K562 (cell line): Measurements from ENCODE around the gene RPTOR. TPM values are rescaled to one million over a fixed set of nuclear protein-coding genes. Genes with fewer than 3 reads are reported as not detected.

Experiments used
- BHLHE40 ChIP-seq: IDR thresholded peaks from 2 replicates; pipeline ENCODE4 v1.6.1; 2011; ENCODE audit warnings: low read length, improper control_type of control experiment
- BMI1 ChIP-seq: fragments of 150-350 bp; IDR thresholded peaks from 2 replicates; pipeline ENCODE4 v1.6.1; 2014; ENCODE audit warnings: low read length
- CBX1 ChIP-seq: sonication (generic); IDR thresholded peaks from 2 replicates; pipeline ENCODE4 v1.6.1; 2016; ENCODE audit warnings: antibody characterized with exemption, low read depth, mild to moderate bottlenecking
- ESRRA ChIP-seq: fragments of 450-650 bp; IDR thresholded peaks from 2 replicates; pipeline ENCODE4 v1.6.1; 2014; ENCODE audit warnings: low read depth, mild to moderate bottlenecking, moderate library complexity, borderline replicate concordance
- ETV1 ChIP-seq: fragments of 450-650 bp; conservative IDR thresholded peaks from 2 replicates; pipeline ENCODE4 v1.6.1; 2016; ENCODE audit warnings: missing genetic modification characterization, control low read depth, low read depth, missing compliant biosample characterization
- HOXB6 ChIP-seq: fragments of 250-450 bp; sonication (Bioruptor Pico); IDR thresholded peaks from 2 replicates; pipeline ENCODE4 v1.5.1; 2022; ENCODE audit warnings: mild to moderate bottlenecking, borderline replicate concordance
- KHSRP ChIP-seq: fragments of 450-650 bp; IDR thresholded peaks from 2 replicates; pipeline ENCODE4 v1.6.1; 2017
- MAFK ChIP-seq: IDR thresholded peaks from 2 replicates; pipeline ENCODE4 v1.6.1; 2011; ENCODE audit warnings: low read length, improper control_type of control experiment
- NCOA2 ChIP-seq, 2 experiments: fragments of 450-650 bp; IDR thresholded peaks; 2 replicates each; pipeline ENCODE4 v1.6.1; 2018; ENCODE audit warnings: mild to moderate bottlenecking in 2 of 2, moderate library complexity in 1 of 2; ENCODE audit not compliant: partially characterized antibody in 2 of 2
- RAD51 ChIP-seq: fragments of 450-650 bp; IDR thresholded peaks from 2 replicates; pipeline ENCODE4 v1.7.1; 2016; ENCODE audit warnings: low read depth, mild to moderate bottlenecking, borderline replicate concordance
- SIRT6 ChIP-seq: IDR thresholded peaks from one replicate; pipeline ENCODE4 v1.6.1; 2012; ENCODE audit warnings: low read depth, mild to moderate bottlenecking, control low read depth, inconsistent platforms, low read length, moderate library complexity
- SUPT5H ChIP-seq: fragments of 450-650 bp; IDR thresholded peaks from 2 replicates; pipeline ENCODE4 v1.6.1; 2016
- ZNF431 ChIP-seq: sonication (generic); formaldehyde crosslinking; IDR thresholded peaks from 2 replicates; pipeline ENCODE4 v1.8.0; 2022; ENCODE audit warnings: mild to moderate bottlenecking, missing genetic modification reagents
- ZNF551 ChIP-seq: fragments of 250-450 bp; sonication (Bioruptor Pico); IDR thresholded peaks from 2 replicates; pipeline ENCODE4 v1.5.0; 2021; ENCODE audit warnings: mild to moderate bottlenecking, moderate library complexity
- polyA plus RNA-seq, 8 experiments: library from polyadenylated mRNA; depleted of rRNA in 4 of 8; stranded (reverse) in 5 of 8; unstranded in 3 of 8; fragments of >200 nt; fragmentation: Nextera tagmentation in 2 of 8; fragmentation: Illumina TruSeq in 1 of 8; extraction: Ambion mirVana in 2 of 8; extraction: Trizol in 1 of 8; gene quantifications; 2 replicates each; pipeline versions ENCODE4 v1.2.1 to v1.2.3, GENCODE V29; 2011 to 2014; ENCODE audit warnings: inconsistent platforms in 1 of 8, missing spikeins in 1 of 8
- total RNA-seq, 7 experiments: library from RNA; depleted of rRNA in 6 of 7; stranded (reverse); fragments of >200 nt in 6 of 7; fragmentation: Illumina TruSeq in 2 of 7; extraction: Trizol in 2 of 7; gene quantifications; 2 replicates each; pipeline versions ENCODE4 v1.2.1 to v1.2.3, GENCODE V29; 2011 to 2021; ENCODE audit warnings: low replicate concordance in 1 of 7
- TF ChIP-seq, protein P1 (sequence below): sonication (generic); formaldehyde crosslinking; IDR thresholded peaks from 2 replicates; pipeline ENCODE4 v1.8.0; 2023; ENCODE audit warnings: missing genetic modification reagents, mild to moderate bottlenecking, borderline replicate concordance
- TF ChIP-seq, protein P2 (sequence below): sonication (generic); formaldehyde crosslinking; IDR thresholded peaks from 2 replicates; pipeline ENCODE4 v1.9.0; 2022; ENCODE audit warnings: mild to moderate bottlenecking, missing genetic modification reagents
- TF ChIP-seq, protein P3 (sequence below): fragments of 250-450 bp; sonication (Bioruptor Pico); IDR thresholded peaks from 2 replicates; pipeline ENCODE4 v1.8.0; 2022; ENCODE audit warnings: inconsistent platforms, mild to moderate bottlenecking, moderate library complexity, borderline replicate concordance
- TF ChIP-seq, protein P4 (sequence below), 3 experiments: fragments of 200-800 bp in 1 of 3; sonication (Bioruptor generic) in 1 of 3; sonication (generic) in 1 of 3; formaldehyde crosslinking in 1 of 3; IDR thresholded peaks; 2 replicates each; pipeline versions ENCODE4 v1.6.1 to v1.8.0; 2016 to 2022; ENCODE audit warnings: mild to moderate bottlenecking in 2 of 3, missing compliant biosample characterization in 2 of 3, missing genetic modification characterization in 2 of 3, missing genetic modification reagents in 1 of 3
- TF ChIP-seq, protein P5 (sequence below): fragments of 250-450 bp; sonication (Bioruptor Pico); IDR thresholded peaks from 2 replicates; pipeline ENCODE4 v1.5.0; 2021

The RPTOR gene
- total and polyA plus RNA-seq, 9 of the 15 experiments (the other 6 are each of a cell fraction or from before 2014, with no cell fraction given): 0.24 to 54.1 (median 10.2) TPM

DNA sequence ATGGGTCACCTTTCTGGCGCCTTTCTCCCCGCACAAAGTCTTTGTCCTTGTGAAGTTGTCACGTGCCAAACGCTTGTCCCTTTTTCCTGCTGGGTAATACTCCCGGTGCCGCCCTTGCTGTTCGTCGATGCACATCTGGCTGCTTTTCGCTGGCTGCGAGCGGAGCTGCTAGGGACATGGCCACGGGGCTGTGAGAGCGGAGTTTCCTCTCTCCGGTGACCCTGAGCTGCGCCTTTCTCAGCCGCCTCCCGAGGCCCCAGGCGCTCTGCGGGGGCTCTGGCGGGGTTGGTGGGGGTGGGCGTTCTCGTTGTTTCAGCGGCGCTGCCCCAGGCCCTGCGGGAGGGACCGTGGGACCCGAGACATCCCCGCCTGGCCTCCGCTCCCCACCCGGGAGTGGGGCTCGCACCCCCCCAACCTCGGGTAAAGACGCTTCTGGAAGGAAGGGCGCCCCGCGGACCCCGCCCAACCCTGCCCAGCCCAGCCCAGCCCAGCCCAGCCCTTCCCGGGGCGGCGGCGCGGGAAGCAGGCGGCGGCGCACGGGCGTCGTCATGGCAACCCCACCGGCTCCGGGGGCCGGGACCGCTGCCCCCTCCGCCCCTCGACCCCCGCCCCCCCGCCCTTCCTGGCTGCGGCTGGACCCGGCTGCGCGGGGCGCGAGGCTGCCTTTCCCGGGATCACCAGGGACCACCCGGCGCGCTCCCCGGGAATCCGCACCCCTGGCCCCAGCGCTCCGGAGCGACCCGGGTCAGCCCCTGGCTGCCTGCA lies 459.3 kb downstream of the RPTOR start (continued):
- TF ChIP-seq, protein P1, sequence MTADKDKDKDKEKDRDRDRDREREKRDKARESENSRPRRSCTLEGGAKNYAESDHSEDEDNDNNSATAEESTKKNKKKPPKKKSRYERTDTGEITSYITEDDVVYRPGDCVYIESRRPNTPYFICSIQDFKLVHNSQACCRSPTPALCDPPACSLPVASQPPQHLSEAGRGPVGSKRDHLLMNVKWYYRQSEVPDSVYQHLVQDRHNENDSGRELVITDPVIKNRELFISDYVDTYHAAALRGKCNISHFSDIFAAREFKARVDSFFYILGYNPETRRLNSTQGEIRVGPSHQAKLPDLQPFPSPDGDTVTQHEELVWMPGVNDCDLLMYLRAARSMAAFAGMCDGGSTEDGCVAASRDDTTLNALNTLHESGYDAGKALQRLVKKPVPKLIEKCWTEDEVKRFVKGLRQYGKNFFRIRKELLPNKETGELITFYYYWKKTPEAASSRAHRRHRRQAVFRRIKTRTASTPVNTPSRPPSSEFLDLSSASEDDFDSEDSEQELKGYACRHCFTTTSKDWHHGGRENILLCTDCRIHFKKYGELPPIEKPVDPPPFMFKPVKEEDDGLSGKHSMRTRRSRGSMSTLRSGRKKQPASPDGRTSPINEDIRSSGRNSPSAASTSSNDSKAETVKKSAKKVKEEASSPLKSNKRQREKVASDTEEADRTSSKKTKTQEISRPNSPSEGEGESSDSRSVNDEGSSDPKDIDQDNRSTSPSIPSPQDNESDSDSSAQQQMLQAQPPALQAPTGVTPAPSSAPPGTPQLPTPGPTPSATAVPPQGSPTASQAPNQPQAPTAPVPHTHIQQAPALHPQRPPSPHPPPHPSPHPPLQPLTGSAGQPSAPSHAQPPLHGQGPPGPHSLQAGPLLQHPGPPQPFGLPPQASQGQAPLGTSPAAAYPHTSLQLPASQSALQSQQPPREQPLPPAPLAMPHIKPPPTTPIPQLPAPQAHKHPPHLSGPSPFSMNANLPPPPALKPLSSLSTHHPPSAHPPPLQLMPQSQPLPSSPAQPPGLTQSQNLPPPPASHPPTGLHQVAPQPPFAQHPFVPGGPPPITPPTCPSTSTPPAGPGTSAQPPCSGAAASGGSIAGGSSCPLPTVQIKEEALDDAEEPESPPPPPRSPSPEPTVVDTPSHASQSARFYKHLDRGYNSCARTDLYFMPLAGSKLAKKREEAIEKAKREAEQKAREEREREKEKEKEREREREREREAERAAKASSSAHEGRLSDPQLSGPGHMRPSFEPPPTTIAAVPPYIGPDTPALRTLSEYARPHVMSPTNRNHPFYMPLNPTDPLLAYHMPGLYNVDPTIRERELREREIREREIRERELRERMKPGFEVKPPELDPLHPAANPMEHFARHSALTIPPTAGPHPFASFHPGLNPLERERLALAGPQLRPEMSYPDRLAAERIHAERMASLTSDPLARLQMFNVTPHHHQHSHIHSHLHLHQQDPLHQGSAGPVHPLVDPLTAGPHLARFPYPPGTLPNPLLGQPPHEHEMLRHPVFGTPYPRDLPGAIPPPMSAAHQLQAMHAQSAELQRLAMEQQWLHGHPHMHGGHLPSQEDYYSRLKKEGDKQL (CRISPR knock-in tag): no peak
- no peak for TF ChIP-seq ZNF431 (CRISPR knock-in tag)
- TF ChIP-seq HOXB6 (CRISPR knock-in tag): no peak
- TF ChIP-seq SUPT5H: no peak
- 0 out of 2 replicates have a peak, but pooled peaks have one; percentile 46 for TF ChIP-seq CBX1
- TF ChIP-seq ESRRA: no peak
- TF ChIP-seq, protein P2, sequence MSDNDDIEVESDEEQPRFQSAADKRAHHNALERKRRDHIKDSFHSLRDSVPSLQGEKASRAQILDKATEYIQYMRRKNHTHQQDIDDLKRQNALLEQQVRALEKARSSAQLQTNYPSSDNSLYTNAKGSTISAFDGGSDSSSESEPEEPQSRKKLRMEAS: peak; percentile 33; the same call in 1 of the 2 replicates
- TF ChIP-seq RAD51: peak; percentile 66
- TF ChIP-seq, protein P3, sequence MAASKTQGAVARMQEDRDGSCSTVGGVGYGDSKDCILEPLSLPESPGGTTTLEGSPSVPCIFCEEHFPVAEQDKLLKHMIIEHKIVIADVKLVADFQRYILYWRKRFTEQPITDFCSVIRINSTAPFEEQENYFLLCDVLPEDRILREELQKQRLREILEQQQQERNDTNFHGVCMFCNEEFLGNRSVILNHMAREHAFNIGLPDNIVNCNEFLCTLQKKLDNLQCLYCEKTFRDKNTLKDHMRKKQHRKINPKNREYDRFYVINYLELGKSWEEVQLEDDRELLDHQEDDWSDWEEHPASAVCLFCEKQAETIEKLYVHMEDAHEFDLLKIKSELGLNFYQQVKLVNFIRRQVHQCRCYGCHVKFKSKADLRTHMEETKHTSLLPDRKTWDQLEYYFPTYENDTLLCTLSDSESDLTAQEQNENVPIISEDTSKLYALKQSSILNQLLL: no peak
- no peak for TF ChIP-seq NCOA2 (IDR thresholded peaks at IDR 0.05; ENCODE audit: partially characterized antibody in 2 of 2)
- TF ChIP-seq BMI1: no peak
- TF ChIP-seq, protein P4, sequence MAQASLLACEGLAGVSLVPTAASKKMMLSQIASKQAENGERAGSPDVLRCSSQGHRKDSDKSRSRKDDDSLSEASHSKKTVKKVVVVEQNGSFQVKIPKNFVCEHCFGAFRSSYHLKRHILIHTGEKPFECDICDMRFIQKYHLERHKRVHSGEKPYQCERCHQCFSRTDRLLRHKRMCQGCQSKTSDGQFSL (CRISPR knock-in tag; IDR thresholded peaks at IDR 0.05): peak; percentile 68
- TF ChIP-seq, protein P4 (tag; IDR thresholded peaks at IDR 0.05): peak in 1 of 2 experiments; percentile 56; a peak in 1 of 4 replicates
- no peak for TF ChIP-seq KHSRP
- peak; percentile 89 for TF ChIP-seq BHLHE40
- no peak for TF ChIP-seq MAFK
- TF ChIP-seq, protein P5, sequence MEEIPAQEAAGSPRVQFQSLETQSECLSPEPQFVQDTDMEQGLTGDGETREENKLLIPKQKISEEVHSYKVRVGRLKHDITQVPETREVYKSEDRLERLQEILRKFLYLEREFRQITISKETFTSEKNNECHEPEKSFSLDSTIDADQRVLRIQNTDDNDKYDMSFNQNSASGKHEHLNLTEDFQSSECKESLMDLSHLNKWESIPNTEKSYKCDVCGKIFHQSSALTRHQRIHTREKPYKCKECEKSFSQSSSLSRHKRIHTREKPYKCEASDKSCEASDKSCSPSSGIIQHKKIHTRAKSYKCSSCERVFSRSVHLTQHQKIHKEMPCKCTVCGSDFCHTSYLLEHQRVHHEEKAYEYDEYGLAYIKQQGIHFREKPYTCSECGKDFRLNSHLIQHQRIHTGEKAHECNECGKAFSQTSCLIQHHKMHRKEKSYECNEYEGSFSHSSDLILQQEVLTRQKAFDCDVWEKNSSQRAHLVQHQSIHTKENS (CRISPR knock-in tag): no peak
- no peak for TF ChIP-seq ZNF551 (CRISPR knock-in tag)
- TF ChIP-seq SIRT6: no peak
- no peak for TF ChIP-seq ETV1 (tag)
